IMR-90 (cell line): ENCODE results near the gene ZMIZ2. TPM values are rescaled to one million over a fixed set of nuclear protein-coding genes. Genes with fewer than 3 reads are reported as not detected.

Experiments
- ATAC-seq: fragments of 200-7000 bp; cut with Tn5 transposase; 2 replicates; pipeline ENCODE4 v1.9.1; 2020; ENCODE audit warnings: low read depth, mild to moderate bottlenecking, moderate library complexity
- BruUV-seq: library from RNA; stranded (reverse); fragments of 400-500 nt; replicated peaks from 2 replicates; lab custom pipeline; 2021; lab: Mats Ljungman, UMichigan
- CTCF ChIA-PET: fragments of 300-600 bp; formaldehyde crosslinking; extraction: SDS; loops from one replicate; lab custom pipeline; 2021; ENCODE audit warnings: antibody characterized with exemption; lab: Yijun Ruan, JAX
- POLR2A ChIA-PET: fragments of 300-600 bp; sonication (Branson Sonifier 250); formaldehyde crosslinking; loops from one replicate; lab custom pipeline; 2022; ENCODE audit warnings: antibody characterized with exemption; ENCODE audit not compliant: unreplicated experiment; lab: Charles Lee
- DNase-seq: peaks from one replicate; pipeline ENCODE4 v3.0.0; 2013
- H2AFZ ChIP-seq: replicated peaks from 2 replicates; pipeline ENCODE3; 2013; ENCODE audit warnings: low read length, mild to moderate bottlenecking; ENCODE audit not compliant: poor library complexity
- H2AK5ac ChIP-seq: 2 replicates; pipeline ENCODE4 v1.6.1; 2013; ENCODE audit warnings: low read depth, low read length, inconsistent platforms
- H2AK9ac ChIP-seq: replicated peaks from 2 replicates; pipeline ENCODE3; 2013; ENCODE audit warnings: mild to moderate bottlenecking, low read depth, low read length, moderate library complexity; ENCODE audit not compliant: poor library complexity
- H2BK120ac ChIP-seq: 2 replicates; pipeline ENCODE4 v1.6.1; 2013; ENCODE audit warnings: low read depth, low read length, inconsistent platforms
- H2BK15ac ChIP-seq: 3 replicates; pipeline ENCODE4 v1.6.1; 2013; ENCODE audit warnings: low read depth, low read length, inconsistent platforms
- H2BK20ac ChIP-seq: 2 replicates; pipeline ENCODE4 v1.6.1; 2013; ENCODE audit warnings: low read depth, mild to moderate bottlenecking, inconsistent platforms, low read length, moderate library complexity
- H2BK5ac ChIP-seq: 2 replicates; pipeline ENCODE4 v1.6.1; 2013; ENCODE audit warnings: mild to moderate bottlenecking, low read depth, low read length, inconsistent platforms; ENCODE audit not compliant: poor library complexity, severe bottlenecking
- H3K14ac ChIP-seq: replicated peaks from 2 replicates; pipeline ENCODE4 v1.6.1; 2013; ENCODE audit warnings: low read depth, low read length, inconsistent platforms
- H3K18ac ChIP-seq: 2 replicates; pipeline ENCODE4 v1.6.1; 2013; ENCODE audit warnings: low read depth, low read length, control low read depth
- H3K23ac ChIP-seq: 2 replicates; pipeline ENCODE4 v1.6.1; 2013; ENCODE audit warnings: low read depth, low read length, inconsistent platforms
- H3K27ac ChIP-seq: 2 replicates; pipeline ENCODE4 v1.5.1; 2013; ENCODE audit warnings: mild to moderate bottlenecking, control low read depth, low read length; ENCODE audit not compliant: insufficient read depth
- H3K27me3 ChIP-seq: 2 replicates; pipeline ENCODE4 v1.6.1; 2013; ENCODE audit warnings: low read length; ENCODE audit not compliant: control insufficient read depth, insufficient read depth
- H3K36me3 ChIP-seq: 2 replicates; pipeline ENCODE4 v1.6.1; 2013; ENCODE audit warnings: low read length, mixed read lengths; ENCODE audit not compliant: control insufficient read depth, insufficient read depth
- H3K4ac ChIP-seq: 2 replicates; pipeline ENCODE4 v1.6.1; 2013; ENCODE audit warnings: low read depth, low read length, inconsistent platforms
- H3K4me1 ChIP-seq: 2 replicates; pipeline ENCODE4 v1.6.1; 2013; ENCODE audit warnings: low read length, mixed read lengths; ENCODE audit not compliant: control insufficient read depth, insufficient read depth
- H3K4me2 ChIP-seq: 2 replicates; pipeline ENCODE4 v1.6.1; 2013; ENCODE audit warnings: low read depth, mild to moderate bottlenecking, control low read depth, low read length, moderate library complexity
- H3K4me3 ChIP-seq: 2 replicates; pipeline ENCODE4 v1.5.1; 2013; ENCODE audit warnings: low read depth, mild to moderate bottlenecking, control low read depth, low read length, moderate library complexity; ENCODE audit not compliant: insufficient read depth
- H3K56ac ChIP-seq: 2 replicates; pipeline ENCODE4 v1.6.1; 2013; ENCODE audit warnings: low read length, inconsistent platforms; ENCODE audit not compliant: insufficient read depth; ENCODE audit errors: extremely low read depth
- H3K79me1 ChIP-seq, 2 experiments: 2 replicates each; pipeline ENCODE4 v1.6.1; 2013; ENCODE audit warnings: low read length in 2 of 2, inconsistent platforms in 1 of 2, low read depth in 1 of 2
- H3K9ac ChIP-seq: 2 replicates; pipeline ENCODE4 v1.6.1; 2013; ENCODE audit warnings: low read depth, low read length, control low read depth
- H3K9me1 ChIP-seq: 2 replicates; pipeline ENCODE4 v1.6.1; 2013; ENCODE audit warnings: low read length, inconsistent platforms; ENCODE audit not compliant: insufficient read depth
- H3K9me3 ChIP-seq: 2 replicates; pipeline ENCODE4 v1.6.1; 2013; ENCODE audit warnings: low read length; ENCODE audit not compliant: control insufficient read depth, insufficient read depth
- H4K20me1 ChIP-seq: 2 replicates; pipeline ENCODE4 v1.6.1; 2013; ENCODE audit warnings: low read length, inconsistent platforms; ENCODE audit not compliant: insufficient read depth
- H4K5ac ChIP-seq: 2 replicates; pipeline ENCODE4 v1.6.1; 2013; ENCODE audit warnings: mild to moderate bottlenecking, low read depth, low read length, control low read depth
- H4K8ac ChIP-seq, 2 experiments: 2 replicates each; pipeline ENCODE4 v1.6.1; 2013; ENCODE audit warnings: low read depth in 2 of 2, low read length in 2 of 2, control low read depth in 1 of 2, inconsistent platforms in 1 of 2
- H4K91ac ChIP-seq: 2 replicates; pipeline ENCODE4 v1.6.1; 2013; ENCODE audit warnings: low read depth, low read length, inconsistent platforms; ENCODE audit not compliant: insufficient read depth
- CEBPB ChIP-seq: IDR thresholded peaks from 2 replicates; pipeline ENCODE4 v1.6.1; 2012; ENCODE audit warnings: low read depth, low read length, improper control_type of control experiment
- CTCF ChIP-seq: conservative IDR thresholded peaks from 2 replicates; pipeline ENCODE4 v1.5.1; 2012; ENCODE audit warnings: mild to moderate bottlenecking, low read depth, low read length, improper control_type of control experiment
- ELK1 ChIP-seq: fragments of 150-350 bp; IDR thresholded peaks from 2 replicates; pipeline ENCODE4 v1.6.1; 2016; ENCODE audit warnings: low read depth, mild to moderate bottlenecking, low read length, moderate library complexity, borderline replicate concordance
- MAFK ChIP-seq: IDR thresholded peaks from 2 replicates; pipeline ENCODE4 v1.6.1; 2012; ENCODE audit warnings: low read depth, low read length, improper control_type of control experiment
- POLR2A ChIP-seq: IDR thresholded peaks from 2 replicates; pipeline ENCODE4 v1.6.1; 2012; ENCODE audit warnings: mild to moderate bottlenecking, low read depth, low read length
- RAD21 ChIP-seq: IDR thresholded peaks from 2 replicates; pipeline ENCODE4 v1.6.1; 2012; ENCODE audit warnings: low read length, improper control_type of control experiment
- SMC3 ChIP-seq: fragments of 150-350 bp; IDR thresholded peaks from 2 replicates; pipeline ENCODE4 v1.6.1; 2016; ENCODE audit warnings: low read depth, mild to moderate bottlenecking, antibody characterized with exemption, low read length, moderate library complexity
- WGBS, 2 experiments: methylation state at CpG; one replicate each; pipeline versions ENCODE4 v1.1.5 to v1.1.7; 2013; ENCODE audit warnings: missing lambda C conversion rate in 2 of 2; ENCODE audit not compliant: insufficient read length in 1 of 2; ENCODE audit errors: extremely low coverage in 2 of 2; 5-methylcytosine and 5-hydroxymethylcytosine counted together
- dilution Hi-C: fragments of 300-500 bp; cut with HindIII; formaldehyde crosslinking; loops from one replicate; pipeline ENCODE4 v1.14.3; 2018; ENCODE audit warnings: low sequenced_read_pairs; ENCODE audit not compliant: unreplicated experiment
- in situ Hi-C: fragments of 300-500 bp; cut with MboI; formaldehyde crosslinking; loops from 3 replicates; pipeline ENCODE4 v1.14.3; 2019; ENCODE audit warnings: low sequenced_read_pairs, inconsistent platforms, mixed read lengths
- intact Hi-C: fragments of 100-400 bp; cut with micrococcal nuclease; formaldehyde crosslinking; loops from 2 replicates; pipeline ENCODE4 v1.10.0; 2022
- polyA plus RNA-seq, 3 experiments: library from polyadenylated mRNA; depleted of rRNA; stranded (reverse); fragments of >200 nt; gene quantifications; 2 replicates each; pipeline ENCODE4 v1.2.3, GENCODE V29; 2012; ENCODE audit warnings: low replicate concordance in 1 of 3
- total RNA-seq: library from RNA; depleted of rRNA; stranded (reverse); fragments of >200 nt; gene quantifications from 2 replicates; pipeline ENCODE4 v1.2.3, GENCODE V29; 2012

The ZMIZ2 gene
- total and polyA plus RNA-seq, 2 of the 4 experiments (the other 2 are of a cell fraction) = 3.0 to 24.0 TPM

GRCh38 chr7:44752822-44753221 lies 4.2 kb downstream of the ZMIZ2 start:
- no CpG with 5 or more reads among the region's 2 CpGs for WGBS, 2 experiments
- Histone ChIP-seq H3K56ac (no peak overlapping the region), H2BK120ac (no peak overlapping the region), H3K4ac (no peak overlapping the region), H4K91ac (no peak overlapping the region), H2AK5ac (no peak overlapping the region), H3K18ac (no peak overlapping the region), H3K9me3 (no peaks in the 10 kb centered on the region), H2AK9ac (no peak overlapping the region), H3K23ac (no peak overlapping the region), H3K4me1 (peaks cover 29% of the 10 kb centered on the region), H4K20me1 (peaks cover 48% of the 10 kb centered on the region), H2BK15ac (no peak overlapping the region), H3K36me3 (peaks cover 18% of the 10 kb centered on the region), H3K79me1 (peaks cover 32 to 88% of the 10 kb centered on the region in 2 experiments), H4K5ac (no peak overlapping the region), H4K8ac (no peak overlapping the region), H3K9me1 (peaks cover 20% of the 10 kb centered on the region), H3K9ac (no peak overlapping the region), H3K4me2 (no peak overlapping the region), H2BK20ac (no peak overlapping the region), H3K27me3 (no peaks in the 10 kb centered on the region), H3K4me3 (no peak overlapping the region), H3K14ac (no peak overlapping the region), H2AFZ (no peak overlapping the region), H2BK5ac (no peak overlapping the region), H3K27ac (no peak overlapping the region)
- no peak for DNase-seq
- ATAC-seq = no peak
- no TSS peak for BruUV-seq
- CTCF ChIA-PET = no interaction called here
- in situ Hi-C loops (no loop called here), dilution Hi-C loops (no loop called here), intact Hi-C loops (loop anchor here (5.0 kb wide), 1 partner anchor 166 kb away; no protein-coding TSS in a partner anchor)
- POLR2A ChIA-PET = no interaction called here
- TF ChIP-seq POLR2A (no peak), SMC3 (no peak), CEBPB (no peak), RAD21 (no peak), ELK1 (no peak), MAFK (no peak), CTCF (no peak)
